Transverse colon (tissue), 4 donors: ENCODE results near the gene TBC1D16. TPM values are rescaled to one million over a fixed set of nuclear protein-coding genes. Genes with fewer than 3 reads are reported as not detected.

Experiments used
- DNase-seq: peaks from one replicate; pipeline ENCODE4 v3.0.0-alpha.2; 2019
- H3K27ac ChIP-seq, 4 donors: fragments of 200-600 bp; sonication (generic); 2 replicates each; pipeline ENCODE4 v1.5.1; 2016 to 2018; ENCODE audit warnings: inconsistent platforms in 4 of 4
- H3K27me3 ChIP-seq: fragments of 200-600 bp; sonication (generic); 2 replicates; pipeline ENCODE4 v1.5.1; 2017; ENCODE audit warnings: inconsistent platforms
- H3K36me3 ChIP-seq, 4 donors: fragments of 200-600 bp; sonication (generic); 2 replicates each; pipeline ENCODE4 v1.5.1; 2017 to 2019; ENCODE audit warnings: inconsistent platforms in 4 of 4
- H3K4me1 ChIP-seq, 4 donors: fragments of 200-600 bp; sonication (generic); 2 replicates each; pipeline ENCODE4 v1.5.1; 2017 to 2020; ENCODE audit warnings: inconsistent platforms in 4 of 4
- H3K4me3 ChIP-seq, 4 donors: fragments of 200-600 bp; sonication (generic); 1 replicate in 1 of 4; 2 replicates in 3 of 4; pipeline versions ENCODE4 v1.5.1 to v1.6.1; 2017 to 2019; ENCODE audit warnings: inconsistent platforms in 4 of 4
- H3K9me3 ChIP-seq, 2 donors: fragments of 200-600 bp; sonication (generic); 2 replicates each; pipeline ENCODE4 v1.5.1; 2017 to 2019; ENCODE audit warnings: inconsistent platforms in 2 of 2
- EP300 ChIP-seq: sonication (generic); formaldehyde crosslinking; IDR thresholded peaks from one replicate; pipeline ENCODE4 v1.6.1; 2017; ENCODE audit warnings: antibody characterized with exemption, low read depth
- POLR2A ChIP-seq: fragments of 450-650 bp; IDR thresholded peaks from one replicate; pipeline ENCODE4 v1.6.1; 2016; ENCODE audit warnings: antibody characterized with exemption, mild to moderate bottlenecking, moderate library complexity
- POLR2AphosphoS5 ChIP-seq, 3 donors: sonication (generic); formaldehyde crosslinking; IDR thresholded peaks; one replicate each; pipeline ENCODE4 v1.6.1; 2016; ENCODE audit warnings: antibody characterized with exemption in 3 of 3
- WGBS, 2 donors: methylation state at CpG; one replicate each; pipeline ENCODE4 v1.1.5; 2018; ENCODE audit warnings: low coverage in 1 of 2; 5-methylcytosine and 5-hydroxymethylcytosine counted together
- in situ Hi-C, 4 donors: fragments of 200-750 bp; cut with MboI; loops; one replicate each; pipeline versions ENCODE4 v1.15.0 to v1.15.1; 2017; ENCODE audit warnings: low sequenced_read_pairs in 3 of 4, low pct_ligation_motif_present in 1 of 4, low pct_unique_long_range_greater_than_20kb in 1 of 4
- intact Hi-C: fragments of 100-400 bp; cut with DNase I; formaldehyde crosslinking; loops from one replicate; pipeline ENCODE4 v1.15.1; 2023; ENCODE audit warnings: low total_unique reads
- total RNA-seq, 4 donors: library from RNA; depleted of rRNA; stranded (reverse); fragments of >200 nt; gene quantifications; one replicate each; pipeline ENCODE4 v1.1.0, GENCODE V29; 2016
- TF ChIP-seq, protein P1 (sequence below), 5 experiments: fragments of 200-600 bp in 3 of 5; fragments of 450-650 bp in 2 of 5; sonication (generic) in 3 of 5; IDR thresholded peaks; 1 replicate in 2 of 5; 2 replicates in 3 of 5; pipeline ENCODE4 v1.5.1; 2016 to 2017; ENCODE audit warnings: antibody characterized with exemption in 5 of 5, inconsistent platforms in 3 of 5, mild to moderate bottlenecking in 2 of 5, moderate library complexity in 1 of 5

TBC1D16 gene
- total RNA-seq, 4 donors from 2014 or later: 12.3 to 22.4 (median 18.1) TPM

DNA sequence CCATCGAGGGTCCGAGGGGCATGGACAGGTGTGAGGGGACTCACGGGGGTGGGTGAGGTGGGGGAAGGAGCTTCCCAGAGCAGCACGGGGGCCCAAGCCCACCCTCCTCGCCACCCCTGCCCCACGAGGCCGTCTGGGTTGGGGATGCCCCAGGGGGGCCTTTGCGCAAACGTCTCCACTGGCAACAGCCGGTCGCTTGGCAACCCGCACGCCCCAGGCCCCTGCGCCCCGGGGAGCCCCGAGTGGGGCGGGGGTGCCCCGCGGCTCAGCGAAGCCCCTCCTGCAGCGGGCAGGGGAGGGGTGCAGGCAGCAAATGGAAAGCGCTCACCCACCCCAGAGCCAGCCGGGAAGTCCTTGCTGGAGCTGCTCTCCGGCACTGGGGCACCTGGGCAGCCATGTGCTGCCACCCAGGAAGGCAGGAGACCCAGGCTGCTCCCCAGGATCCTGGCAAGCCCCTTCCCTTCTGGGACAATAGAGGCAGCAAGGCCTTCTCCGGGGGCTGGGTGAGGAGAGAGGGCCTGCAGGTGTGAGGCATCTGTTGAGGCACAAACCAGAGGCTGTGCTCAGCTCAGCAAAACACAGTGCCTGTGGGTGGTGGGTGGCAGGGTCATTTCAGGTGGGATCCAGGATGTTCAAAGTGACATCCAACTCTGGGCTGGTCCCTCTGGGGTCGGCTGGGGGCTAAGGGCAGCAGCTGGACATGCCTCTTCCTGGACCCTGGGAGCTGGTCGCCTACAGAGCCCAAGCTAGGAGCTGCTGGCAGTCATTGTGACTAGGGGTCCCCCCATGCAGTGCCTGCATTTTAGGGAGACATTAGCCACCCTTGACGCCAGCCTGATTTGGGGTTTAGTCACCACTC lies 115.6 kb downstream of the TBC1D16 start:
- peak overlapping the region in 3 of 4 donors; percentile 60 to 75 (median 62) for H3K27ac ChIP-seq
- in situ Hi-C loops (no loop called here), intact Hi-C loops (no loop called here)
- H3K27me3 ChIP-seq: peaks cover 12% of the 10 kb centered on the region
- H3K4me1 ChIP-seq: peaks cover 22 to 47% (median 40%) of the 10 kb centered on the region in 4 donors
- no peaks in the 10 kb centered on the region for H3K36me3 ChIP-seq
- 63% methylated on average over 23 of the region's 28 CpGs; no CpG with 5 or more reads in 1 of the 2 donors for WGBS, 2 donors
- peak overlapping the region in 1 of 4 donors; percentile 0 for H3K4me3 ChIP-seq
- no peak for DNase-seq
- TF ChIP-seq, protein P1, sequence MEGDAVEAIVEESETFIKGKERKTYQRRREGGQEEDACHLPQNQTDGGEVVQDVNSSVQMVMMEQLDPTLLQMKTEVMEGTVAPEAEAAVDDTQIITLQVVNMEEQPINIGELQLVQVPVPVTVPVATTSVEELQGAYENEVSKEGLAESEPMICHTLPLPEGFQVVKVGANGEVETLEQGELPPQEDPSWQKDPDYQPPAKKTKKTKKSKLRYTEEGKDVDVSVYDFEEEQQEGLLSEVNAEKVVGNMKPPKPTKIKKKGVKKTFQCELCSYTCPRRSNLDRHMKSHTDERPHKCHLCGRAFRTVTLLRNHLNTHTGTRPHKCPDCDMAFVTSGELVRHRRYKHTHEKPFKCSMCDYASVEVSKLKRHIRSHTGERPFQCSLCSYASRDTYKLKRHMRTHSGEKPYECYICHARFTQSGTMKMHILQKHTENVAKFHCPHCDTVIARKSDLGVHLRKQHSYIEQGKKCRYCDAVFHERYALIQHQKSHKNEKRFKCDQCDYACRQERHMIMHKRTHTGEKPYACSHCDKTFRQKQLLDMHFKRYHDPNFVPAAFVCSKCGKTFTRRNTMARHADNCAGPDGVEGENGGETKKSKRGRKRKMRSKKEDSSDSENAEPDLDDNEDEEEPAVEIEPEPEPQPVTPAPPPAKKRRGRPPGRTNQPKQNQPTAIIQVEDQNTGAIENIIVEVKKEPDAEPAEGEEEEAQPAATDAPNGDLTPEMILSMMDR (IDR thresholded peaks at IDR 0.05): no peak
- TF ChIP-seq POLR2AphosphoS5 (IDR thresholded peaks at IDR 0.05) (no peak), POLR2A (no peak), EP300 (no peak)
- H3K9me3 ChIP-seq: no peaks in the 10 kb centered on the region

DNA sequence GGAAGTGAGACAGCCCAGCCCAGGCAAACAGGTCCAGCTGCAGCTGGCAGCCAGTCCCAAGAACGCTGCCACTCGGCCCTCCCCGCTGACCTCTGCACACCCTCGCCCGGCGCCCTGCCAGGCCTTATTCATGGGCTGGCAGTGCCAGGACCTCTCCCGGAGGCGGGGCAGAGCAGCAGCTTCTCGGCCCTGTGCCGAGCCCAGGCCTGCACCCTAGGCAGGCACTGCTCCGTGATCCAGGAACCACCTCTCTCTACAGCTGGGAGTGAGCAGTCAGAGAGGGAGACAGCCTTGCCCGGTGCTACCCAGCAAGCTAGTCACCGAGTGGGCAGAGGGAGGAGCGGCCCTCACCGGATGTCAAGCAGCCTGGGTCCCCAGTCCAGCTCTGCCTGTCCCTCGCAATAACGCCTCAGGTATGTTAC lies 116.5 kb downstream of the TBC1D16 start:
- peak; percentile 94 for DNase-seq

DNA sequence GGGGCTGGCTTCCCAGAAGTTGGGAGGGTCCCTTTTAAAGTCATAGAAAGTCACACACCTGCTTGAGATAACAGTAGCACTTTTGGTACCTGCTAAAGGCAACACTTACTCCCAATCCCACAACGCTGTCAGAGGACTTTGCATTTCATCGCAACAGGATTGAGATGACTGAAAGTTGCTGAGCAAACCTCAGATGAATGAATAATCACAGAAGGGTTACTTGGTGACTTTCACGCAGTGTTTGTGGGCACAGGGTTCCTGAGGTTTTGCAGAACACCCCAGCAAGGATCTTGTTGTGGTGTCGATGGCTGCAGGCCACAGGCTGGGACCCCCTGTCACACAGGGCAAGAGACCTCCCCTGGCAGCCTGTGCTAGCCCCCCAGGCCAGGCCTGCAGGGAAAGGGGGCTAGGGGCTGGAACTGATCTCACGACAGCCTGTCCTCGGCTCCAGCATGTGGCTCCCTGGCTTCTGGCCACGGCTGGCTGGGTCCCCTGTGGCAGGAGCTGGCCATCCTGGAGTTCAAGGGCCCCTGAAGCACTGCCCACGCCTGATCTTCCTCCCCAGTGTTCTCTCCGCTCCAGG lies 117.0 kb downstream of the TBC1D16 start:
- H3K9me3 ChIP-seq: no peaks in the 10 kb centered on the region
- peaks cover 12% of the 10 kb centered on the region for H3K27me3 ChIP-seq
- H3K4me1 ChIP-seq: peaks cover 22 to 41% (median 34%) of the 10 kb centered on the region in 4 donors
- intact Hi-C loops: no loop called here
- in situ Hi-C loops: no loop called here
- 27 to 44% methylated on average over 2 to 8 of the region's 9 CpGs for WGBS, 2 donors
- no peaks in the 10 kb centered on the region for H3K36me3 ChIP-seq
- H3K27ac ChIP-seq: peak overlapping the region; percentile 38 to 75 (median 56)
- DNase-seq: no peak
- no peak for TF ChIP-seq POLR2A
- no peak overlapping the region for H3K4me3 ChIP-seq

More for the DNA sequence above, 116.5 kb downstream of the TBC1D16 start:
- H3K36me3 ChIP-seq: no peaks in the 10 kb centered on the region
- TF ChIP-seq EP300 (no peak), POLR2A (peak; percentile 52), POLR2AphosphoS5 (IDR thresholded peaks at IDR 0.05) (peak; percentile 31 to 74 (median 70))
- TF ChIP-seq, protein P1 (IDR thresholded peaks at IDR 0.05): no peak
- intact Hi-C loops: no loop called here
- peak overlapping the region; percentile 53 to 75 (median 61) for H3K27ac ChIP-seq
- in situ Hi-C loops: no loop called here
- WGBS, 2 donors: 20 to 32% methylated on average over 1 to 13 of the region's 17 CpGs
- H3K27me3 ChIP-seq: peaks cover 12% of the 10 kb centered on the region
- H3K4me3 ChIP-seq: peak overlapping the region in 1 of 4 donors; percentile 0
- H3K4me1 ChIP-seq: peaks cover 22 to 41% (median 34%) of the 10 kb centered on the region in 4 donors
- H3K9me3 ChIP-seq: no peaks in the 10 kb centered on the region

DNA sequence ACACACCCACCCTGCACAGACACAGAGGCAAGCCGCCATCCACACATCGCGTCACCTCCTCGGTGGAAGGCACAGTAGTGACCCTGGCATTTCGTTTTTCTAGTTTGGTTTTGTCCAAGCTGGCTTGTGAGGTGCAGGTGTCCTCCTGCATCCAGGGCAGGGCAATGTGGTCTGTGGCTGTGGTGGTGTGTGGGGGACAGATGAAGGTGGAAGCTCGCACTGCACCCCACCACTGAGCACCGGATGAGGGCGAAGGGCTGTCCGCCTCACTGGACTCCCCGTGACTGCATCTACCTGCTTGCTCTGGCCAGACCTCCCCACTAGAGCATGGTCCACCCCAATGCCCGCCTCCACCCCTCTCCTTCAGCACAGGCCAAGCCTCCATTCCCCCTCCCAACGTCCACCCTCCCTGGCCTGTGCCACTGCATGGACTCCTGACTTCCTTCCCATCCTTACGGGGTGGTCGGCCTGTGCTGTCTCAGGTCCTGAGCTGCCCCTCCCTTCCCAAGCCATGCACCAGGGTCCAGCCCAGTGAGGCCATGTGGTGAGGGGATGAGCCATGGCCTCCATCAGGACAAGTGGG lies 117.7 kb downstream of the TBC1D16 start:
- H3K27me3 ChIP-seq: peaks cover 12% of the 10 kb centered on the region
- no peak overlapping the region for H3K4me3 ChIP-seq
- H3K36me3 ChIP-seq: no peaks in the 10 kb centered on the region
- WGBS, 2 donors: 92% methylated on average over 14 of the region's 14 CpGs; no CpG with 5 or more reads in 1 of the 2 donors
- peaks cover 22 to 41% (median 34%) of the 10 kb centered on the region in 4 donors for H3K4me1 ChIP-seq
- DNase-seq: no peak
- in situ Hi-C loops: no loop called here
- TF ChIP-seq EP300 (no peak), POLR2AphosphoS5 (IDR thresholded peaks at IDR 0.05) (no peak), POLR2A (no peak)
- TF ChIP-seq, protein P1 (IDR thresholded peaks at IDR 0.05): no peak
- no peaks in the 10 kb centered on the region for H3K9me3 ChIP-seq
- H3K27ac ChIP-seq: no peak overlapping the region
- intact Hi-C loops: no loop called here
